OCI-LY1 (cell line): ENCODE data around the gene GLRA2.
"Not testable (repeated sequence)": the region's sequence is repeated elsewhere in the genome, so short reads cannot be mapped to it uniquely, and the experiment has no call there.

ENCODE experiments used
- H2AFZ ChIP-seq: fragments of 200-600 bp; sonication (generic), shearing (Covaris generic); 2 replicates; pipeline ENCODE4 v1.6.0; 2014; ENCODE audit warnings: antibody characterized with exemption, mild to moderate bottlenecking, low read length
- H3F3A ChIP-seq: fragments of 200-600 bp; sonication (generic), shearing (Covaris generic); 2 replicates; pipeline ENCODE4 v1.6.0; 2014; ENCODE audit warnings: mild to moderate bottlenecking, antibody characterized with exemption, low read length, moderate library complexity; ENCODE audit not compliant: insufficient read depth
- H3K27ac ChIP-seq: fragments of 200-600 bp; sonication (generic); 2 replicates; pipeline ENCODE4 v1.5.1; 2014; ENCODE audit warnings: low read length, mixed run types, mild to moderate bottlenecking, low read depth; ENCODE audit not compliant: poor library complexity, severe bottlenecking
- H3K27me3 ChIP-seq: fragments of 200-600 bp; sonication (generic); 2 replicates; pipeline ENCODE4 v1.6.0; 2014; ENCODE audit warnings: antibody characterized with exemption, mild to moderate bottlenecking, low read length, moderate library complexity; ENCODE audit not compliant: insufficient read depth
- H3K36me3 ChIP-seq: fragments of 200-600 bp; sonication (generic); 2 replicates; pipeline ENCODE4 v1.6.1; 2014; ENCODE audit warnings: mild to moderate bottlenecking, antibody characterized with exemption, low read length, moderate library complexity, mixed read lengths; ENCODE audit not compliant: insufficient read depth
- H3K4me1 ChIP-seq: fragments of 200-600 bp; sonication (generic); 2 replicates; pipeline ENCODE4 v1.5.1; 2014; ENCODE audit warnings: mild to moderate bottlenecking, low read length, moderate library complexity; ENCODE audit not compliant: insufficient read depth, severe bottlenecking
- H3K4me2 ChIP-seq: fragments of 200-600 bp; sonication (generic), shearing (Covaris generic); 2 replicates; pipeline ENCODE4 v1.6.1; 2014; ENCODE audit warnings: low read length
- H3K4me3 ChIP-seq: fragments of 200-600 bp; sonication (generic); 2 replicates; pipeline ENCODE4 v1.5.1; 2014; ENCODE audit warnings: low read length, low read depth, mild to moderate bottlenecking, mixed read lengths; ENCODE audit not compliant: poor library complexity, severe bottlenecking
- H3K79me2 ChIP-seq: fragments of 200-600 bp; shearing (Covaris generic); 2 replicates; pipeline ENCODE4 v1.6.1; 2016; ENCODE audit warnings: mixed run types, low read length, mixed read lengths; ENCODE audit not compliant: insufficient read depth
- H3K9ac ChIP-seq: fragments of 200-600 bp; sonication (generic), shearing (Covaris generic); 2 replicates; pipeline ENCODE4 v1.6.1; 2014; ENCODE audit warnings: mild to moderate bottlenecking, low read length, mixed read lengths
- H3K9me2 ChIP-seq: fragments of 200-600 bp; sonication (generic), shearing (Covaris generic); 2 replicates; pipeline ENCODE4 v1.6.1; 2014; ENCODE audit warnings: low read depth, mild to moderate bottlenecking, low read length, mixed read lengths
- H3K9me3 ChIP-seq: fragments of 200-600 bp; shearing (Covaris generic); 2 replicates; pipeline ENCODE4 v1.6.1; 2014; ENCODE audit warnings: low read length, mixed read lengths
- H4K20me1 ChIP-seq: fragments of 200-600 bp; sonication (generic), shearing (Covaris generic); 2 replicates; pipeline ENCODE4 v1.6.0; 2016; ENCODE audit warnings: mild to moderate bottlenecking, low read length; ENCODE audit not compliant: insufficient read depth
- CTCF ChIP-seq: fragments of 200-600 bp; sonication (generic), shearing (Covaris generic); IDR thresholded peaks from 2 replicates; pipeline ENCODE4 v1.5.1; 2017; ENCODE audit warnings: mild to moderate bottlenecking, antibody characterized with exemption, low read length, moderate library complexity, mixed read lengths
- EZH2 ChIP-seq: fragments of 200-600 bp; sonication (generic), shearing (Covaris generic); IDR thresholded peaks from 2 replicates; pipeline ENCODE4 v1.8.0; 2017; ENCODE audit warnings: borderline replicate concordance, mixed run types, mild to moderate bottlenecking, antibody characterized with exemption, low read length, moderate library complexity, mixed read lengths

The GLRA2 gene

GRCh38 chrX:14594521-14594920 lies 65.2 kb downstream of the GLRA2 start:
- Histone ChIP-seq H3K9me3 (no peaks in the 10 kb centered on the region), H3K36me3 (no peaks in the 10 kb centered on the region), H3K4me1 (no peaks in the 10 kb centered on the region)

GRCh38 chrX:14598330-14598729 lies 69.0 kb downstream of the GLRA2 start:
- TF ChIP-seq CTCF, result no peak
- no peak for TF ChIP-seq EZH2
- Histone ChIP-seq H3K4me2 (no peak overlapping the region), H3K79me2 (no peaks in the 10 kb centered on the region), H3K36me3 (no peaks in the 10 kb centered on the region), H3K9ac (no peak overlapping the region), H3K27me3 (no peaks in the 10 kb centered on the region), H3K27ac (no peak overlapping the region), H3F3A (no peaks in the 10 kb centered on the region), H3K4me1 (no peaks in the 10 kb centered on the region), H3K9me3 (no peaks in the 10 kb centered on the region), H4K20me1 (no peaks in the 10 kb centered on the region), H3K4me3 (no peak overlapping the region), H3K9me2 (no peaks in the 10 kb centered on the region), H2AFZ (no peak overlapping the region)

More at GRCh38 chrX:14594521-14594920, 65.2 kb downstream of the GLRA2 start:
- no peaks in the 10 kb centered on the region for H4K20me1 ChIP-seq
- H3K79me2 ChIP-seq, result no peaks in the 10 kb centered on the region
- no peak overlapping the region for H3K9ac ChIP-seq
- H3K4me2 ChIP-seq, result no peak overlapping the region
- no peaks in the 10 kb centered on the region for H3K9me2 ChIP-seq
- no peaks in the 10 kb centered on the region for H3K27me3 ChIP-seq
- H3F3A ChIP-seq, result no peaks in the 10 kb centered on the region
- no peak overlapping the region for H3K4me3 ChIP-seq
- TF ChIP-seq CTCF (no peak), EZH2 (no peak)
- H3K27ac ChIP-seq, result no peak overlapping the region
- H2AFZ ChIP-seq, result no peak overlapping the region

DNA sequence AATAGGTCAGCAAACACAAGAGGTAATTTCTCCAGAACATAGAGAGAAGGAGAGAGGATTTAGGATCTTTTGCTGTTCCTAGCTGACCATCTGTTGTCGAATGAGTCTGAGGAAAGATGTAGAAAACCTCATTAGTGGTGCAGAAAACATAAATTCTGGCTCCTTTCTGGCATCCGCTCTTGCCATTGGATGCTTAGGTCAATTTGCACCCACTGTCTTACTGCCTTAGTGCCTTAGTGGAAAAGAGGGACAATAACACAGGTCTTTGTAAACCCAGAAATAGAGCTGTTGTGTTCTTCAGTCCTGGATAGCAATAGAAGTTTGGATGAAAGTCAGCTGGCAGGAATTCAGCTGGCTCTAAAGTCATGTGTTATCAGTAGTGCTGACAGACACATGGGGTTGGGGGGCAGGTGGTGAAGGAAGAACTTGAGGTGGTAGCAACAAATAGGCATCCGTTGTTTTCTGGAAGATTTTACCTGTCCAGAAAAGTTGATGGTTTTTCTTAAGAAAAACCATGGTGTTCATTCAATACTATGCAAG lies 78.2 kb downstream of the GLRA2 start:
- H4K20me1 ChIP-seq, result no peaks in the 10 kb centered on the region
- H3K9ac ChIP-seq, result no peak overlapping the region
- TF ChIP-seq CTCF, result no peak
- no peak for TF ChIP-seq EZH2
- H3K27me3 ChIP-seq, result no peaks in the 10 kb centered on the region
- H3K4me1 ChIP-seq, result no peaks in the 10 kb centered on the region
- H3K9me2 ChIP-seq, result no peaks in the 10 kb centered on the region
- H2AFZ ChIP-seq, result no peak overlapping the region
- no peak overlapping the region for H3K4me2 ChIP-seq
- H3F3A ChIP-seq, result no peaks in the 10 kb centered on the region
- no peaks in the 10 kb centered on the region for H3K36me3 ChIP-seq
- H3K27ac ChIP-seq, result no peak overlapping the region
- no peak overlapping the region for H3K4me3 ChIP-seq
- no peaks in the 10 kb centered on the region for H3K79me2 ChIP-seq
- H3K9me3 ChIP-seq, result no peaks in the 10 kb centered on the region

GRCh38 chrX:14612450-14612849 lies 83.1 kb downstream of the GLRA2 start:
- H3K36me3 ChIP-seq, H3K79me2 ChIP-seq, H3K9me2 ChIP-seq, H3K4me3 ChIP-seq, H3K27me3 ChIP-seq, H2AFZ ChIP-seq, H3K4me1 ChIP-seq, H3F3A ChIP-seq, H3K9ac ChIP-seq, H3K4me2 ChIP-seq, H3K27ac ChIP-seq, H4K20me1 ChIP-seq, H3K9me3 ChIP-seq: not testable (repeated sequence)
